RWPE2 (cell line): ENCODE results near the gene CTR9.

Experiments
- ATAC-seq: fragments of 200-7000 bp; cut with Tn5 transposase; 3 replicates; pipeline ENCODE4 v1.9.1; 2021; ENCODE audit warnings: low read depth
- DNase-seq: peaks from one replicate; pipeline ENCODE4 v3.0.0-alpha.2; 2020; ENCODE audit warnings: low spot score
- H3K27ac ChIP-seq: fragments of 450-650 bp; 2 replicates; pipeline ENCODE4 v1.5.1; 2017; ENCODE audit warnings: mild to moderate bottlenecking; ENCODE audit not compliant: poor library complexity, severe bottlenecking
- H3K27me3 ChIP-seq: fragments of 250-450 bp; sonication (Bioruptor Pico); 2 replicates; pipeline ENCODE4 v1.5.1; 2021; ENCODE audit warnings: mild to moderate bottlenecking, moderate library complexity; ENCODE audit not compliant: insufficient read depth, poor library complexity, severe bottlenecking
- H3K36me3 ChIP-seq: fragments of 250-450 bp; sonication (Bioruptor Pico); 2 replicates; pipeline ENCODE4 v1.5.1; 2020; ENCODE audit warnings: low read depth, mild to moderate bottlenecking, moderate library complexity
- H3K4me1 ChIP-seq: fragments of 250-450 bp; sonication (Bioruptor Pico); 2 replicates; pipeline ENCODE4 v1.5.1; 2021; ENCODE audit warnings: mild to moderate bottlenecking, moderate library complexity; ENCODE audit not compliant: insufficient read depth, poor library complexity, severe bottlenecking
- H3K4me3 ChIP-seq: fragments of 250-450 bp; sonication (Bioruptor Pico); 2 replicates; pipeline ENCODE4 v1.5.1; 2021; ENCODE audit warnings: mild to moderate bottlenecking, moderate library complexity; ENCODE audit not compliant: severe bottlenecking
- H3K9me3 ChIP-seq: fragments of 250-450 bp; sonication (Bioruptor Pico); 2 replicates; pipeline ENCODE4 v1.5.1; 2021; ENCODE audit warnings: mild to moderate bottlenecking, moderate library complexity; ENCODE audit not compliant: severe bottlenecking
- TF ChIP-seq, protein P1 (sequence below): fragments of 450-650 bp; IDR thresholded peaks from one replicate; pipeline ENCODE4 v1.5.1; 2017; ENCODE audit warnings: mild to moderate bottlenecking, moderate library complexity; ENCODE audit not compliant: poor library complexity, severe bottlenecking

Gene CTR9

DNA sequence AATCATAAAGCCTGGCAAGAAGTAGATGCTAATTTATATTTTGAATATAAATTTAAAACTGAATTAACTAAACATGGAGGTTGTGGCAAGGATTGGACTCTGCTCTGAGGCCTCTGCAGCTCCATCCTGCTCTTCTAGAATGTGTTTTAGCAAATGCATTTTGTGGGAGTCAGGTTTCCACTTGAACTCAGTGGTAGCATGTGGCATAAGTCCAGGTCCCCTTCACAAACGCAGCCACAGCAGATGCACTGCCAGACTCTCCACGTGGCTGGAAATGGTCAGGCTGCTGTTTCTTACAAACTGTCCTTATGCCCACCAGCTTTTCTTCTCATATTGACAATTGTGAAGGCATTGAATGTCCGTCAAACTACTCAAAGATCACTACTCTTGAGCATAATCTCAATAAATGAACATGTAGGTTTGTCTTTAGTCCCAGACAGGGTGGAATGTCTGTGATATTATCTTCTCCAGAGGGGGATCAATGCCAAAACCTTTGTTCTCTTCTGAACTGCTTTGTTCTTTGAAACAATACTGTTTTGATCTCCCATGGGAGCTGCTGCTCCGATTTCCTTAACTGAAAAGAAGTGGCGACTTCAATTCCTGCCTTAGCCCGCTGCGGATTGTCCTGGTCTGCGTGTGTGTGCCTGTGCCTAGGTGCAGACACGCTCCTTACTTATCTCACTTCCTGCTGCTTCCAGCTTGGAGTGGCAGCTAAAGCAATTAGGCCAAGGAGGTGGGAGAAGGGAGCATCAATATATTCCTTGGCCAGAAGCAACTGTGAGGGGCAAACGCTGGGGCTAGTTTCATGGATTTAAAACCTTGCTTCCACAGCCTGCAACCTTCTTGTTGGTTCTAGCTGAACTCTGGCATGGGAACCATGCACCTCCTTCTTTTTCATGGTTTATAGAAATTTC lies 33.4 kb downstream of the CTR9 start:
- H3K4me3 ChIP-seq = no peak overlapping the region
- H3K9me3 ChIP-seq = no peaks in the 10 kb centered on the region
- DNase-seq (no peak), ATAC-seq (no peak)
- no peaks in the 10 kb centered on the region for H3K4me1 ChIP-seq
- H3K27ac ChIP-seq = no peak overlapping the region
- no peaks in the 10 kb centered on the region for H3K27me3 ChIP-seq
- peaks cover 6% of the 10 kb centered on the region for H3K36me3 ChIP-seq
- TF ChIP-seq, protein P1, sequence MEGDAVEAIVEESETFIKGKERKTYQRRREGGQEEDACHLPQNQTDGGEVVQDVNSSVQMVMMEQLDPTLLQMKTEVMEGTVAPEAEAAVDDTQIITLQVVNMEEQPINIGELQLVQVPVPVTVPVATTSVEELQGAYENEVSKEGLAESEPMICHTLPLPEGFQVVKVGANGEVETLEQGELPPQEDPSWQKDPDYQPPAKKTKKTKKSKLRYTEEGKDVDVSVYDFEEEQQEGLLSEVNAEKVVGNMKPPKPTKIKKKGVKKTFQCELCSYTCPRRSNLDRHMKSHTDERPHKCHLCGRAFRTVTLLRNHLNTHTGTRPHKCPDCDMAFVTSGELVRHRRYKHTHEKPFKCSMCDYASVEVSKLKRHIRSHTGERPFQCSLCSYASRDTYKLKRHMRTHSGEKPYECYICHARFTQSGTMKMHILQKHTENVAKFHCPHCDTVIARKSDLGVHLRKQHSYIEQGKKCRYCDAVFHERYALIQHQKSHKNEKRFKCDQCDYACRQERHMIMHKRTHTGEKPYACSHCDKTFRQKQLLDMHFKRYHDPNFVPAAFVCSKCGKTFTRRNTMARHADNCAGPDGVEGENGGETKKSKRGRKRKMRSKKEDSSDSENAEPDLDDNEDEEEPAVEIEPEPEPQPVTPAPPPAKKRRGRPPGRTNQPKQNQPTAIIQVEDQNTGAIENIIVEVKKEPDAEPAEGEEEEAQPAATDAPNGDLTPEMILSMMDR = no peak

DNA sequence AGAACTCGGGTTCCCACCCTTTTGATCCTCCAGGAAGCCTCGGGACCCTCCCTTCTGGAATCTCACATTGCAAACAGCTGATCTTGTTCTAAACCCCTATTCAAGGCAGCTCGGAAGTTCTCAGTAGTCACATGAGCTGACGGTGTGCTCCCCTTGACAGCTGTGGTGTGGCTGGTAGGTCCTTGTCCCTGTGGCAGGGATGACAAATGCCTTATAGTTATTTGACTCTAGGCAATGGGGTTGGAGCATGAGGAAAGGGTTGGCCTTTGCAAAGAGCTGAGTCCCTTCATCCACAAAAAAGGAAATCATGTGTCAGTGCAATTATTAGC lies 34.1 kb downstream of the CTR9 start:
- H3K27ac ChIP-seq = no peak overlapping the region
- ATAC-seq = no peak
- no peak for DNase-seq
- TF ChIP-seq, protein P1 = no peak
- H3K9me3 ChIP-seq = no peaks in the 10 kb centered on the region
- H3K4me1 ChIP-seq = no peaks in the 10 kb centered on the region
- no peak overlapping the region for H3K4me3 ChIP-seq
- no peaks in the 10 kb centered on the region for H3K27me3 ChIP-seq
- H3K36me3 ChIP-seq = no peaks in the 10 kb centered on the region; the same call in 1 of the 2 replicates

DNA sequence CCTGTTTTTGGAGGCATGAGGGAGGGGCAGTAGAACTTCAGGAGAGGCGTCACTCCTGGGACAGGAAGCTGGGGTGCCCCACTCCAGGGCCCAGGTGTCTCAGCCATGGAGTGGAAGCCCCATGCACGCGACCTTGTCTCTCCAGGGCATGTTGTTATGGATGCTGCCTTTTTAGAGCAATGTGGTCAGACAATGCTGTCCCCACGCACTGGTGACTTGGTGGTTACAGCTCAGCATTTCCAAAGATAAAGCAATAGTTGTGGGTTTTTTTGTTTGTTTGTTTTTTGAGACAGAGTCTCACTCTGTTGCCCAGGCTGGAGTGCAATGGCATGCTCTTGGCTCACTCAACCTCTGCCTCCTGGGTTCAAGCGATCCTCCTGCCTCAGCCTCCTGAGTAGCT lies 35.4 kb downstream of the CTR9 start:
- Histone ChIP-seq H3K27ac (no peak overlapping the region), H3K27me3 (no peaks in the 10 kb centered on the region), H3K4me3 (no peak overlapping the region), H3K36me3 (no peaks in the 10 kb centered on the region), H3K4me1 (no peaks in the 10 kb centered on the region), H3K9me3 (no peaks in the 10 kb centered on the region)
- DNase-seq = no peak
- no peak for ATAC-seq
- TF ChIP-seq, protein P1 = no peak

DNA sequence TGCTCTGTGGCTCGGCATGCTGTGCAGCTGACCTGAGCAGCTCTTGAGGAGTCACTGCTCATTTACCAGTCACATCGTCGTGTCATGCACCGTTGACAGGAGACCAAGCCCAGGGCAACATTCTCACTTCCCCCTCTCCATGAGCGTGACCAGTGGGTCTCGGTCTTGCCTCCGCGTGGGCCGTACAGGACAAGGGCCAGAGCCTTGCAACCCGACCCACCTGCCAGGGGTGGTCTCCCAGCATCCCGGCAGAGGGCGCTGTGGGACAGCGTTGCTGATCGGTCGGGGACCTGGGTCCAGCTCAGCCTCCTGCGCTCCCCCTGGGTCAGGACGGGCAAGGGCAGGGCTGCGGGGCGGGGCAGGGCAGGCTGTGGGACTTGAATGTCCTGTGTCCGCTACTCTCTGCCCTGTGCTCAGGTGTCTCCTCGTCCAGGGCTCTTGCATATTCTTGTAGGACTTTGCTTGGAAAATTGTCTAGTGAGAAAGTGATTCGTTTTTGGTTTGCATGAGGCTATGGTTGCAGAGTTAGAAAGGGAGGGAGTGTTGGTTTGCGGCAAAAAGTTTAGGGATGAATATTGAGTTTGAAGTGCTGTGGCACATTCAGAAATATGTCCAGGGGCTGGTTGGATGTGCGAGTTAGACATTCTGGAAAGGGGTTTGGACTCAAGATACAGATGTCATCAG lies 41.5 kb downstream of the CTR9 start:
- H3K27ac ChIP-seq = no peak overlapping the region
- H3K9me3 ChIP-seq = no peaks in the 10 kb centered on the region
- H3K36me3 ChIP-seq = peaks cover 14% of the 10 kb centered on the region
- H3K4me3 ChIP-seq = no peak overlapping the region
- H3K4me1 ChIP-seq = no peaks in the 10 kb centered on the region
- TF ChIP-seq, protein P1 = peak; percentile 95
- DNase-seq (peak; percentile 87), ATAC-seq (peak; percentile 87)
- no peaks in the 10 kb centered on the region for H3K27me3 ChIP-seq
